IPS-18c (cell line): ENCODE measurements around the gene P4HA2.

Experiments used
- H3K4me3 ChIP-seq: 2 replicates; pipeline ENCODE4 v1.7.0; 2013; ENCODE audit warnings: low read depth, mild to moderate bottlenecking, low read length, moderate library complexity; ENCODE audit not compliant: insufficient read depth
- H3K9me3 ChIP-seq: one replicate; pipeline ENCODE4 v1.6.1; 2013; ENCODE audit warnings: mild to moderate bottlenecking, low read length, moderate library complexity; ENCODE audit not compliant: control insufficient read depth, insufficient read depth

Gene P4HA2

DNA sequence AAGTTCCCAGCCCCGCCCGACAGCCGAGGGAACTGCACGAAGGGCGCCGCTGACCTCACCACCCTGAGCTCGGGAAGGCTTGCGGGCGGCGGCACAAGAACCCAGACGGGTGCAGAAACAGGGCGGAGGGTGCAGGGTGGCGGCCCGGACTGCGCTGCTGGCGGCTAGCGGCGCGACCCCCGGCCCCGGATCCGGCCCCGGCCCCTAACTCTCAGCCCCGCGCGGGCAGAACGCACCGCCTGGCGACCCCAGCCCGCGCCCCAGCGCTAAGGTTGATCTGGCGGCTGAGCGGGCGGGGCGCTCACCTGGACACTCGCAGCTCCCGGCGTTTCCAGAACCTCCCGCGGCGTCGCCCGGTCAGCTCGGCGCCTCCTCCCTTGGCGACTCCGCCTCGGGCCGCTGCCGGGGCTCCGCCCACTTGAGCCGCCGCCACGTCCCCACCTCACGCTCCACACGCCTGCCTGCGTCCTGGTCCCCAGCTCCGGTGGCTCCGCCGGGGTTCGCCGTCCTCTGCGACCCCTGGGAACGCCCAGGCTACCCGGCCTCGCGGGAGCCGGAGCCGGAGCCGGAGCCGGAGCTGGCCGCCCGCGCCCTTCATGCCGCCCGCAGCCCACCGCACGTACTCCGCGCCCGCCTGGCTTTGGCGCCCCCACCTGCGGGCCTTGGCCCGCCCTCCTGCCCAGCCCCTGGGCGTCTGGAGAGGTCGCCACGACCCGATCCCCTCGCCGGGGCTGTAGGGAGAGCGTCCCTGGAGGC, at the start of gene P4HA2:
P4HA2 (minus strand) TSS at position 369 of the 756 bp plus-strand sequence. CDS start 9,227 bp downstream, outside the sequence.
- Histone ChIP-seq H3K4me3 (peak within 1 kb of the TSS; percentile 63), H3K9me3 (peaks cover 4% of the 10 kb centered on the region)

GRCh38 chr5:132277256-132277655, 49.6 kb upstream of the P4HA2 start:
- Histone ChIP-seq H3K9me3 (peaks cover 4% of the 10 kb centered on the region), H3K4me3 (no peak overlapping the region)

GRCh38 chr5:132275367-132276220, 47.9 kb upstream of the P4HA2 start:
- no peak overlapping the region for H3K4me3 ChIP-seq
- H3K9me3 ChIP-seq: no peaks in the 10 kb centered on the region

DNA sequence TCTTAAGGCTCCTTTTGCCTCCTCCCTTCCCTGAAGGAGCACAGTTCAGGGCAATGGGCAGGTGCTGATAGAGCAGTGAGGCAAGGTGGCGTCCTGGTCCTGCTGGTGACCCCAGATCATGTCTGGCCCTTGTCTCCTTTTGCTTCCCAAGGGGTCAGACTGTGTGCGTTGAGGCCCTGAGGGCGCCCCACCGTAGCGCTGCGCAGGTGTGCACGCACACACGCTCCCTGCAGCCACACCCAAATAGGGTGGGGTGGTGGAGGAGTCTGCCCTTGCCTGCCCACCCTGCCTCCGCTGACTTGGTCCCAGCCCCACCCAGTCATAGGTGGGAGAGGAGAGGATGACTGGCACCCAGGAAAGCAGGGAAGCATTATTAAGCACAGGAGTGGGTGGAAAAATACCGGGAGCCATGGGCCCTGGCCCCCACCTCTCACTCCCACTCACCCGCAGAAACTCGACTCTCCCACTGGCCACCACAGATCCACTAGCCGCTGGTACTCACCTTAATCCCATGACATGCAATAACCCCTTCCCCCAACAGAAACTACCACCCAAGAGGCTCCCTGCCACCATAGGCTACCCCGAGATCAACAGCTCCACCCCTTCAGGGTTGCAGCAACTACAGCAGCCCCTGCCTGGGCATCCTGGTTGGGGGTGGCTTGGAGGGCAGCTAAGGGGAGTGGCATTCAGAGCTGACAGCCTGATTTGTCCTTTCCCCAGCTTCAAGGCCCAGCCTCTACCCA, 46.6 kb upstream of the P4HA2 start:
- Histone ChIP-seq H3K9me3 (no peaks in the 10 kb centered on the region), H3K4me3 (no peak overlapping the region)

- Histone ChIP-seq H3K9me3 (no peaks in the 10 kb centered on the region), H3K4me3 (no peak overlapping the region)
Observed at GRCh38 chr5:132273631-132274030, 46.0 kb upstream of the P4HA2 start.

GRCh38 chr5:132272311-132273210, 44.9 kb upstream of the P4HA2 start:
- no peaks in the 10 kb centered on the region for H3K9me3 ChIP-seq

GRCh38 chr5:132271251-132272246, 43.9 kb upstream of the P4HA2 start:
- no peak overlapping the region for H3K4me3 ChIP-seq
- no peaks in the 10 kb centered on the region for H3K9me3 ChIP-seq

More at GRCh38 chr5:132272311-132273210, 44.9 kb upstream of the P4HA2 start:
- no peak overlapping the region for H3K4me3 ChIP-seq

DNA sequence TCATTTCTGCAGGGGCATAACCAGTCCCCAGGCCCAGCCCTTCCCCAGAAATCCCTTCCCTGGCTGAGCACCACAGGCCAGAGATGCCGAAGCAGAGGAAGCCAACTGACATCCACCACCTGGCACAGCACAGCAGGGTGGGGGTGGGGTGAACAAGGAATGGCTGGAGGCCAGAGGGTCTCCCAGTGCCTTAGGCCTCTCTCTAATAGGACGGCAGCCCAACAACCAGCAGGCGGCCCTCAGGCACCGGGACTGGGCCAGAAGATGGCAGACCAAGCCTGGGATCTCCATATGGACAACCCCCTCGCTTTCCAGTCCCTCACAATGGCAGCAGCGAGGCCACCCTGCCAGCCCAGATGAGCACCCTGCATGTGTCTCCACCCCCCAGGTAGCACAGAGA, 43.1 kb upstream of the P4HA2 start:
- no peak overlapping the region for H3K4me3 ChIP-seq
- H3K9me3 ChIP-seq: no peaks in the 10 kb centered on the region

DNA sequence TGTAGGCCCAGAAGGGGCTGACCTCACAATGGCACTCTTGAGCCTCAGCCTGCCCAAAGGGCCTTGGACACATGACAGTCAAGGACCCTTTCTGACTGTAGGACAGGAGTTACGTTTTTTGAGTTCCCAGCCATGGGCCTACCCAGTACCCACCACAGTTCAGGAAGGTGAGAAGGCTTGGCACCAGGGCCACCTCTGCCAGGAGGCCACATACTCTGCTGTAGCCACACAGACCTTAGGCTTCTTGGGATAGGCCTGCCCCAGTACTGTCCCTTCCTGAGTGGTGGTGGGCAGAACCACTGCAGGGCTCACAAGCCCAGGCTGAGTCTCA, 42.6 kb upstream of the P4HA2 start:
- H3K4me3 ChIP-seq: no peak overlapping the region
- no peaks in the 10 kb centered on the region for H3K9me3 ChIP-seq

DNA sequence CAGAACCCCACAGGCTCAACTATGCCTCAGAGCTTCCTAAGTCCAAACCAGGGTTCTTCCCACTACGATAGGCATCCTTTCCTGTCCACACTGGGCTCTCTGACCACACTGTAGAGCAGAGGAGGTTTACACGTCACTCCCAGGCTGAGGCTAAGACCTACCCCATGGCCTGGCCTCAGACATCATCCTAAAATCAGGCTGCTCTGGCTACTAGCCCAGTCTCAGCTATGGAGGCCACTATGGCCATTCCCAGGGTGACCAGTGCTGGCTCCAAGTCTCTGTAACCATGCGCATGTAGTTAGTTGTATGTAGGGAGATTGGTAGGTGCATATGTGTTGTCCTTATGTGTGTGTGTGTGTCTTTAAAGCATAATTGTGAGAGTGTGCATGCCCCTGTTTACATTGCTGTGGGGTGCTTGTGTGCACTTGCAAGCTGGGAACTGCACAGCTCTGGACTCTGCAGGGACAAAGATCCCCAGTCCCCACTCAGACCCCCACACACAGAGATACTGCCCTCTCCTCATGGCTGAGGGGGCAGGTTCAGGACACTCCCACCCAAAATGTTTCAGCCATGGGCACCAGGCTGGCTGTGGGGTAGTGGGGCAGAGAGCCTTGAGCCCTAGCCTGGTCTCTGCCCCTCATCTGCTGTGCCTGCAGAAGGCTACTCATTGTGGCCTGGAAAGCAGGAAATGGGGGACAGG, 42.1 kb upstream of the P4HA2 start:
- Histone ChIP-seq H3K9me3 (no peaks in the 10 kb centered on the region), H3K4me3 (no peak overlapping the region)

- Histone ChIP-seq H3K4me3 (no peak overlapping the region), H3K9me3 (no peaks in the 10 kb centered on the region)
Observed at GRCh38 chr5:132268769-132269551, 41.3 kb upstream of the P4HA2 start.

DNA sequence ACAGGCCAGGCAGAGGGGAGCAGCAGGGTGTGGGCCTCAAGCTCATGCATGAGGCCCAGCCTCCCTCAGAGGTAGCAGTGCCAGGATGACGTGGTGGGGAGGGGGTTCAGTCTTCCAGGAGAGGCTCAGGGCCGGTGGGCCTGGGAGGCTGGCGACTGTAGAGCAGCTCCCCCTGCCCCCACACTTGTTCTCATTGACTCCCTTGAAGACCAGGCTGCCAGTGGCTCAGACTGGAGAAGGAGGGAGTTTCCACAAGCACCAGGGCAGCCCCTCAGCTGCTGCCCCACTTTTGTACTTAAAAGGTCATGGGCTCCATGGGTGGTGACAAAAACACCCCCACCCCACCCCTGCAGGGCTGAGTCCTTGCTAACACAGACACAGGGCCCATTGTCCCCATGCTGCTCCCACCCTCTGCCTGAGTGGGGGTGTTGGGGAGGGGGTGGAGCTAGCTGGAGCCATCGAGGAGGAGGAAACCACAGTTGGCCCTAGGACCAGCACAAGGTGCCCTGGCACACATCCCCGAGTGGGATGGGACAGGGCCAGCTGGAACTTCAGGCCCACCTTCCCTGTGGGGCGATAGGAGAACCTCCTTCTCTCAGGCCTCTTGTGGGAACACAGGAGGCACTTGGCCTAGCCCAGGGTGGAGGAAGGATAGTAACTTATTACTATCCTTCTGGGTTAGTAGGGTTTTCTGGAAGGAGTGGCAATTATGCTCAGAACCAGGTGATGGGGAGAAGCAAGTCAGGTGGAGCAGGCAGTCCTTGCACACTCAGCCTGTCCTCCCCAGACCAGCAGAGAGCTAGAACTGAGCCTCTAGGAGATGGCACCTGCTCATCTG, 40.5 kb upstream of the P4HA2 start:
- H3K9me3 ChIP-seq: no peaks in the 10 kb centered on the region
- no peak overlapping the region for H3K4me3 ChIP-seq

- no peaks in the 10 kb centered on the region for H3K9me3 ChIP-seq
Observed at GRCh38 chr5:132267166-132267739, 39.6 kb upstream of the P4HA2 start.

GRCh38 chr5:132266836-132267160, 39.1 kb upstream of the P4HA2 start:
- Histone ChIP-seq H3K4me3 (no peak overlapping the region), H3K9me3 (no peaks in the 10 kb centered on the region)

More at GRCh38 chr5:132267166-132267739, 39.6 kb upstream of the P4HA2 start:
- H3K4me3 ChIP-seq: no peak overlapping the region
